GM23338 (cell line): ENCODE measurements around the gene POU2F3. TPM values are rescaled to one million over a fixed set of nuclear protein-coding genes. Genes with fewer than 3 reads are reported as not detected.

Experiments used
- ATAC-seq: fragments of 200-7000 bp; cut with Tn5 transposase; 3 replicates; pipeline ENCODE4 v1.9.1; 2020
- DNase-seq: peaks from one replicate; pipeline ENCODE4 v3.0.0-alpha.2; 2015; ENCODE audit warnings: low spot score
- H2AFZ ChIP-seq: fragments of 200-600 bp; sonication (generic); 2 replicates; pipeline ENCODE4 v1.8.0; 2016; ENCODE audit warnings: antibody characterized with exemption, mild to moderate bottlenecking, moderate library complexity
- H3F3A ChIP-seq: fragments of 200-600 bp; sonication (generic); replicated peaks from 2 replicates; pipeline ENCODE4 v1.8.0; 2017; ENCODE audit warnings: antibody characterized with exemption, mixed run types, low read depth
- H3K27ac ChIP-seq: fragments of 200-600 bp; sonication (generic); 2 replicates; pipeline ENCODE4 v1.6.1; 2016; ENCODE audit warnings: low read depth
- H3K27me3 ChIP-seq: fragments of 200-600 bp; sonication (generic); 2 replicates; pipeline ENCODE4 v1.8.0; 2016; ENCODE audit warnings: mild to moderate bottlenecking, mixed run types, moderate library complexity; ENCODE audit not compliant: insufficient read depth
- H3K36me3 ChIP-seq: fragments of 200-600 bp; sonication (generic); 2 replicates; pipeline ENCODE4 v1.8.0; 2016; ENCODE audit warnings: mild to moderate bottlenecking; ENCODE audit not compliant: insufficient read depth
- H3K4me1 ChIP-seq: fragments of 200-600 bp; sonication (generic); 2 replicates; pipeline ENCODE4 v1.8.0; 2016; ENCODE audit warnings: mild to moderate bottlenecking, moderate library complexity; ENCODE audit not compliant: insufficient read depth
- H3K4me2 ChIP-seq: fragments of 200-600 bp; sonication (generic); 2 replicates; pipeline ENCODE4 v1.7.1; 2017; ENCODE audit warnings: mixed run types
- H3K4me3 ChIP-seq: fragments of 200-600 bp; sonication (generic); 2 replicates; pipeline ENCODE4 v1.6.1; 2016; ENCODE audit warnings: mixed run types
- H3K79me2 ChIP-seq: fragments of 200-600 bp; sonication (generic); replicated peaks from 2 replicates; pipeline ENCODE4 v1.8.0; 2017; ENCODE audit warnings: mild to moderate bottlenecking; ENCODE audit not compliant: insufficient read depth
- H3K9me2 ChIP-seq: fragments of 200-600 bp; sonication (generic); 2 replicates; pipeline ENCODE4 v1.8.0; 2017; ENCODE audit not compliant: insufficient read depth
- H4K20me1 ChIP-seq: fragments of 200-600 bp; sonication (generic); replicated peaks from 2 replicates; pipeline ENCODE4 v1.8.0; 2017; ENCODE audit warnings: mild to moderate bottlenecking; ENCODE audit not compliant: insufficient read depth
- H3K27ac Mint-ChIP-seq: 2 replicates; pipeline ENCODE4 v1.8.0; 2020; ENCODE audit warnings: inconsistent platforms, mild to moderate bottlenecking, moderate library complexity, mixed read lengths
- H3K27me3 Mint-ChIP-seq: 3 replicates; pipeline ENCODE4 v1.8.0; 2022; ENCODE audit warnings: low read depth, mild to moderate bottlenecking, moderate library complexity, mixed read lengths, inconsistent platforms; ENCODE audit not compliant: insufficient read depth, poor library complexity
- H3K36me3 Mint-ChIP-seq: 3 replicates; pipeline ENCODE4 v1.8.0; 2021; ENCODE audit warnings: low read depth, mild to moderate bottlenecking, inconsistent platforms, moderate library complexity, mixed read lengths
- H3K4me1 Mint-ChIP-seq: 3 replicates; pipeline ENCODE4 v1.8.0; 2020; ENCODE audit warnings: mild to moderate bottlenecking, inconsistent platforms, mixed read lengths
- H3K4me3 Mint-ChIP-seq: 3 replicates; pipeline ENCODE4 v1.8.0; 2021; ENCODE audit warnings: moderate library complexity, mild to moderate bottlenecking, inconsistent platforms, mixed read lengths
- H3K9me3 Mint-ChIP-seq: 3 replicates; pipeline ENCODE4 v1.8.0; 2020; ENCODE audit warnings: moderate library complexity, mild to moderate bottlenecking, inconsistent platforms, mixed read lengths
- CREB1 ChIP-seq: fragments of 250-450 bp; sonication (Bioruptor Pico); IDR thresholded peaks from 2 replicates; pipeline ENCODE4 v1.5.0; 2020; ENCODE audit warnings: low read depth, mild to moderate bottlenecking, moderate library complexity
- CTCF ChIP-seq, 2 experiments: fragments of 200-600 bp in 1 of 2; sonication (generic) in 1 of 2; conservative IDR thresholded peaks; 2 replicates each; pipeline versions ENCODE4 v1.5.1 to v1.6.1; 2016 to 2017; ENCODE audit warnings: antibody characterized with exemption in 2 of 2, low read depth in 2 of 2, mild to moderate bottlenecking in 2 of 2, moderate library complexity in 1 of 2
- EZH2 ChIP-seq: fragments of 200-600 bp; sonication (generic); IDR thresholded peaks from one replicate; pipeline ENCODE4 v1.8.0; 2017; ENCODE audit warnings: antibody characterized with exemption, mild to moderate bottlenecking, low read depth; ENCODE audit not compliant: unreplicated experiment
- EZH2phosphoT487 ChIP-seq: fragments of 200-600 bp; sonication (generic); IDR thresholded peaks from one replicate; pipeline ENCODE4 v1.8.1; 2018; ENCODE audit warnings: antibody characterized with exemption; ENCODE audit not compliant: unreplicated experiment
- JUNB ChIP-seq: IDR thresholded peaks from one replicate; pipeline ENCODE4 v1.6.1; 2016; ENCODE audit warnings: antibody characterized with exemption; ENCODE audit not compliant: unreplicated experiment
- NANOG ChIP-seq: IDR thresholded peaks from 2 replicates; pipeline ENCODE4 v1.6.1; 2016; ENCODE audit warnings: antibody characterized with exemption, borderline replicate concordance
- POLR2AphosphoS5 ChIP-seq: IDR thresholded peaks from 2 replicates; pipeline ENCODE4 v1.6.1; 2016; ENCODE audit warnings: antibody characterized with exemption, low read depth
- REST ChIP-seq: IDR thresholded peaks from one replicate; pipeline ENCODE4 v1.6.1; 2018; ENCODE audit warnings: antibody characterized with exemption; ENCODE audit not compliant: unreplicated experiment
- STAT1 ChIP-seq: IDR thresholded peaks from one replicate; pipeline ENCODE4 v1.6.1; 2016; ENCODE audit warnings: antibody characterized with exemption; ENCODE audit not compliant: unreplicated experiment
- ZNF114 ChIP-seq: fragments of 250-450 bp; sonication (Bioruptor Pico); IDR thresholded peaks from 2 replicates; pipeline ENCODE4 v1.5.0; 2020; ENCODE audit warnings: mild to moderate bottlenecking, moderate library complexity
- ZNF331 ChIP-seq: fragments of 250-450 bp; sonication (Bioruptor Pico); IDR thresholded peaks from 2 replicates; pipeline ENCODE4 v1.5.0; 2020; ENCODE audit warnings: low read depth, mild to moderate bottlenecking, moderate library complexity
- ZNF462 ChIP-seq: fragments of 250-450 bp; sonication (Bioruptor Pico); IDR thresholded peaks from 2 replicates; pipeline ENCODE4 v1.5.0; 2020; ENCODE audit warnings: mild to moderate bottlenecking, moderate library complexity
- polyA plus RNA-seq: library from polyadenylated mRNA; unstranded; fragments of >200 nt; fragmentation: Nextera tagmentation; extraction: Ambion mirVana; gene quantifications from 2 replicates; pipeline ENCODE4 v1.2.1, GENCODE V29; 2016
- total RNA-seq: library from RNA; depleted of rRNA; stranded (reverse); fragments of >200 nt; shearing (Covaris generic); gene quantifications from 2 replicates; pipeline ENCODE4 v1.2.3, GENCODE V29; 2014
- TF ChIP-seq, protein P1 (sequence below): IDR thresholded peaks from 2 replicates; pipeline ENCODE4 v1.6.1; 2016; ENCODE audit warnings: antibody characterized with exemption

The POU2F3 gene
- total and polyA plus RNA-seq, 2 experiments from 2014 or later, result 0.45 to 0.79 TPM

DNA sequence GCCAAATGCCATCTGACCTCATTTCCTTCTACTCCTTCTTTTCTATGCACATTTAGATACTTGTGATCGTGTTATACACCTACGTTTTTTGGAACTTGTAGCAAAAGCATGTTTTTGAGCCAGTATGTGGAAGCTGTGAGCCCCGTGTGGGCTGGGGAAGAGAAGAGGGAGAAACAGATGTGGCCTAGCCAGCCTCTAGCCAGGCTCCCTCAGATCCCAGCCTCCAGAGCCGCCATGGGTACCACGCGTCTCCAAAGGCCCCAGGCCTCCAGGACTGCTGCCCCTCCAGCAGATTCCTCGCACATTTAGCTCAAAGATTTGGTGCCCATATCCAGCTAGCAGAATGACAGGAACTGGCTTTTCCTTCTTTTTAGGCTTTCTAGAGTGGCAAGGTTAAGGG lies 68.1 kb downstream of the POU2F3 start:
- no peak overlapping the region for H2AFZ ChIP-seq

More for the DNA sequence above, 68.1 kb downstream of the POU2F3 start:
- H3K4me1 Mint-ChIP-seq, result peaks cover 15% of the 10 kb centered on the region
- Histone ChIP-seq H4K20me1 (no peaks in the 10 kb centered on the region), H3K4me3 (no peak overlapping the region), H3K27me3 (no peaks in the 10 kb centered on the region), H3K36me3 (no peaks in the 10 kb centered on the region), H3K79me2 (no peaks in the 10 kb centered on the region), H3F3A (no peaks in the 10 kb centered on the region), H3K9me2 (peaks cover 6% of the 10 kb centered on the region; the same call in 1 of the 2 replicates), H3K27ac (no peak overlapping the region), H3K4me1 (peaks cover 13% of the 10 kb centered on the region), H3K4me2 (no peak overlapping the region)
- peaks cover 7% of the 10 kb centered on the region for H3K27me3 Mint-ChIP-seq
- H3K9me3 Mint-ChIP-seq, result no peaks in the 10 kb centered on the region
- H3K4me3 Mint-ChIP-seq, result no peak overlapping the region
- ATAC-seq (no peak), DNase-seq (no peak)
- TF ChIP-seq EZH2, result no peak
- no peak for TF ChIP-seq ZNF331
- TF ChIP-seq STAT1, result no peak
- TF ChIP-seq, protein P1, sequence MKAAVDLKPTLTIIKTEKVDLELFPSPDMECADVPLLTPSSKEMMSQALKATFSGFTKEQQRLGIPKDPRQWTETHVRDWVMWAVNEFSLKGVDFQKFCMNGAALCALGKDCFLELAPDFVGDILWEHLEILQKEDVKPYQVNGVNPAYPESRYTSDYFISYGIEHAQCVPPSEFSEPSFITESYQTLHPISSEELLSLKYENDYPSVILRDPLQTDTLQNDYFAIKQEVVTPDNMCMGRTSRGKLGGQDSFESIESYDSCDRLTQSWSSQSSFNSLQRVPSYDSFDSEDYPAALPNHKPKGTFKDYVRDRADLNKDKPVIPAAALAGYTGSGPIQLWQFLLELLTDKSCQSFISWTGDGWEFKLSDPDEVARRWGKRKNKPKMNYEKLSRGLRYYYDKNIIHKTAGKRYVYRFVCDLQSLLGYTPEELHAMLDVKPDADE, result no peak
- TF ChIP-seq ZNF114, result no peak
- TF ChIP-seq REST, result no peak
- TF ChIP-seq JUNB, result no peak
- TF ChIP-seq NANOG, result no peak
- no peak for TF ChIP-seq EZH2phosphoT487
- no peak for TF ChIP-seq POLR2AphosphoS5
- TF ChIP-seq CREB1 (CRISPR knock-in tag), result no peak
- no peak for TF ChIP-seq ZNF462 (CRISPR knock-in tag)
- TF ChIP-seq CTCF (conservative IDR thresholded peaks at IDR 0.05; ENCODE audit: low read depth in 2 of 2), result no peak
- no peaks in the 10 kb centered on the region for H3K36me3 Mint-ChIP-seq
- no peak overlapping the region for H3K27ac Mint-ChIP-seq
